ENCODE results near the gene MDFIC2.
"Not testable (repeated sequence)": the region's sequence is repeated elsewhere in the genome, so short reads cannot be mapped to it uniquely, and the experiment has no call there.

The MDFIC2 gene

DNA sequence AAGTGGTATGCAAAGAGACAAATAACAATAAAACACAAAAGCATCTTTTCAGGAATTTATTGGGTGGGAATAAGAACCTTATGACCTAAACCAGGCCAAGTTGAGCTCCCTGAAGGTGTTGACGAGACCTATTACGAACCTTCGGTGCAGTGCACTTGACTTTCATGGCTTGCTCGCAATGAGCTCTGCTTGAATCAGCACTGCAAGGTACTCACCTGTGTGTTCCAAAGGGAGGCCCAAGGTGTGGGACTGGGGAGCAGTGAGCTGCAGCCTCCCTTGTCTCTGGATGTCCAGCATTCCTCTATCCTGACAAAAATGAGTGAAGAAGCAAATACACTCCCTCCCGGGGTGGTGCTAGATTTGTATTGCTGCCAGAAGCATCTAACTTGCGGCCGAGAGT, at the start of gene MDFIC2:
Gene MDFIC2, minus strand, starts transcription at position 303 of the 400 bp plus-strand sequence. CDS start 665 bp downstream, outside the sequence.
- no peak for DNase-seq (ENCODE audit: low spot score)

DNA sequence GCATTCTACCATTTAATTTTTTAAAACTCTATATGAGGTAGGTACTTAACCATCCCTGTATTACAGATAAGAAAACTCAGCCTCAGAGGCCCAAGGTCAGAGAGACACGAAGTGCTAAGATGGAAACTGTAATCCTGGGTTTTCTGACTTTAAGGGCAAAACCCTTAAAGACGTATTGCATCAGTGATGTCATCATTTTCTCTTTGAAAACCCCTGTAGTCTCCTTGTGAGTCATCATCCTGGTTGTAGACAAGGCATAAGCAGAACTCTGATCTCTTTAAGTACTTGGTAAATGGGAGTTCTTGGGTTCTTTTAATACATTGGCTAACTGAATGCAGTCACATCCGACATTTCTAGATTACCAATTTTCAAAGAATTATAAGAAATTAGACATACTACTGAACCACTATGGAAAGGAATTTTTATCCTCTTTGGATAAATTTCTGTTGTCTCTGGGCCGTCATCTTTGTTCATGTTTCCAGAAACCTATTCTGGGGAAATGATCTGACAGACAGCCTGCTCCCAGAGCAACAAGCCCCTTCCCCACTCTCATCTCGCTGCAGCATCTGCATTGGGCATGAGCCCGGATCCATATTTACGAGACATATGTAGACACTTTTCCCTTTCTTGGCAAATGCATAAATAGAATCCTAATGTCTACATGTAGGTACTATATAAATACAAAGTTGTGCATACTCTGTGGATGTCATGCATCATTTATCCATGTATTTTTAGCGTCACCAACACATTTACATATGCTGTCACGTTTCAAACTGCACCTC, 48.7 kb upstream of the MDFIC2 start:
- DNase-seq (ENCODE audit: low spot score), result no peak

DNA sequence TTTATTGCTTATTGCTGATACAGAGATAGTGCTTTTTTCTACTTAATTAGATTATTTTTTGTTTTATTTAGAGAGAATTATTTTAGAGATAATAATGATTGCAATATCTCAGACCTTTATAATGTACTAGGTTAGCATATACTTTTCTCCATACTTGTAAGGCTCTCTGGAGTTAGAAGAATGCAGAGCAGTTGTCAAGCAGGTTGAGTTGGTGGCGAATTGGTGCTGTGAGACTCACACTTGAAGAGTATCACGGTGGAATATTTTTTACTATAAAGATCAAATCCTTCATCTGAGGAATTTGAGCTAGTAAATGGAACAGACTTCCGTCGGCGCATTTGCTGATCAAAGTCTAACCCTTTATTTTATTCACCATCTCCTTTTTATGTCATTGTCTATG, 47.3 kb upstream of the MDFIC2 start:
- no peak for DNase-seq (ENCODE audit: low spot score)

GRCh38 chr3:70358978-70359580, 46.6 kb upstream of the MDFIC2 start:
- DNase-seq (ENCODE audit: low spot score), result no peak

- no peak for DNase-seq (ENCODE audit: low spot score)
Measured at GRCh38 chr3:70352215-70352614, 39.8 kb upstream of the MDFIC2 start.

DNA sequence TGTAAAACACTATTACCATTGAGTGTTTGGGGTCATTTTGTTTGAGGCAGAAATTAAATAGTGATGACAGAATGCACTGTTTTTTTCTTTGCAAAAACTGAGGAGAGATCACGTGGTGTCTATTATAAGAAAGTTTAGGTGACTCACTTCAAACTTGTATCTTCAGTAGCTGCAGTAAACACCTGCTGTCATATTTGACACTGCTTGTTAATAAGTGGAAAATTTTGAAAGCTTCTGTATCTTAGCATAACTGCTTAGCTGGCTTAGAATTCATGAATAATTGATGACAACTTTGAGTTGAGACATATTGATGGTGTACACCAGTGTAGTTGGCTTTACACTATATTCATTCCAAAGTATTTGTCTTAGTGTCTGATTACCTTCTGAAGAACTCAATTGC, 29.7 kb upstream of the MDFIC2 start:
- no peak for DNase-seq (ENCODE audit: low spot score)

GRCh38 chr3:70336885-70337284, 24.4 kb upstream of the MDFIC2 start:
- not testable (repeated sequence) for DNase-seq (ENCODE audit: low spot score)

DNA sequence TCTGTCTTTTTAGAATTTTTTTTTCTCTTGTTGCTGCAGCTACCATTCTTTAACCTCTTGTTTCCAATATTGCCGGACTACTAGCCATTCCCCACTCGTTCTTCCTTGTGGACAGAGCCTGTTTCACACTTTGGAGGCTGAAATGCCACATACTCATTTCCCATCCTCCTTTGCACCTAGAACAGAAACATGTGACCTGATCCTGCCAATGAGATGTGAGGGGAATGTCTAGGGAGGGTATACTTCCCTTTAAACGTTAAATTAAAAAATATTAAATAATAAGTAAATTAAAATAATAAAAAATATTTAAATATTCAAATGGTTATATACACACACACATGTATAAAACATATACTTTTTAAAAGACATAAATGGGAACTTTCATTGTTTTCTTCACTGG, 20.6 kb upstream of the MDFIC2 start:
- DNase-seq (ENCODE audit: low spot score), result no peak

- DNase-seq (ENCODE audit: low spot score), result no peak
Measured at GRCh38 chr3:70315021-70315420, 2.6 kb upstream of the MDFIC2 start.

DNA sequence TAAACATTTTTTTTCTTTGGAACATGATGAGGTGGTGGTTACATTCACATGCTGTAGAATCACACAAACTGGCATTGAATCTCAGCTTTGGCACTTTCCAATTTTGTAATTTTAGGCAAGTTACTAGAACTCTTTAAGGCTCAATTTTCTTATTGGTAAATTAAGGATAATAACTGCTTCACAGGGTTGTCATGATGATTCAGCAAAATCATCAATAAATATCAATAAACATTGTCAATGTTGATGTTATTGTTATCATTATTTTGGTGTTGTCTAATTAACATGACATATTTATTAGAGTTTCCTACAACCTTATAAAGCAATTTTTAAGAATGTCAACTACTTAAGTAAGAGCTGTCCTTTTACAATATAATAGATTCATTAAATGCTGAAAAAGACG, 1.6 kb downstream of the MDFIC2 start:
- DNase-seq (ENCODE audit: low spot score), result no peak

DNA sequence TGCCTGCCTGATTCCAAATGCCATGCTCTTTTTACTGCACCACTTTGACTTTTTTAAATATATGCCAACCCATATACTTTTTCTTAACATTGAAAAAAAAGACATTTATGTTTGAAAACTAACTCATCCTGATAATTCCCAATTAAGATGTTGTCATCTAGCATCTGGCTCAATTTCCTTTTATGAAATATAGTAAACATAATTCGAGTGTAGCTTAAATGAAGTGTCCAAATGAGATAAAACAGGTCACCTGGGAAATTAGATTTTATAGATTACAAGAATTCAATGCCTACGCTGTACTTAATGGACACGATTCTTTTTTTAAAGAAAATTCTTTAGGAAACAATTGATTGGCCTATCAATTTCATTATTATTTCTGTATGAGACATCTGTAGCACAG, 2.8 kb downstream of the MDFIC2 start:
- no peak for DNase-seq (ENCODE audit: low spot score)

- no peak for DNase-seq (ENCODE audit: low spot score)
Measured at GRCh38 chr3:70308760-70309159, 3.7 kb downstream of the MDFIC2 start.

- DNase-seq (ENCODE audit: low spot score), result no peak
Measured at GRCh38 chr3:70306736-70307135, 5.7 kb downstream of the MDFIC2 start.

GRCh38 chr3:70298385-70298784, 14.1 kb downstream of the MDFIC2 start:
- DNase-seq (ENCODE audit: low spot score), result no peak

- no peak for DNase-seq (ENCODE audit: low spot score)
Measured at GRCh38 chr3:70291097-70291482, 21.3 kb downstream of the MDFIC2 start.

DNA sequence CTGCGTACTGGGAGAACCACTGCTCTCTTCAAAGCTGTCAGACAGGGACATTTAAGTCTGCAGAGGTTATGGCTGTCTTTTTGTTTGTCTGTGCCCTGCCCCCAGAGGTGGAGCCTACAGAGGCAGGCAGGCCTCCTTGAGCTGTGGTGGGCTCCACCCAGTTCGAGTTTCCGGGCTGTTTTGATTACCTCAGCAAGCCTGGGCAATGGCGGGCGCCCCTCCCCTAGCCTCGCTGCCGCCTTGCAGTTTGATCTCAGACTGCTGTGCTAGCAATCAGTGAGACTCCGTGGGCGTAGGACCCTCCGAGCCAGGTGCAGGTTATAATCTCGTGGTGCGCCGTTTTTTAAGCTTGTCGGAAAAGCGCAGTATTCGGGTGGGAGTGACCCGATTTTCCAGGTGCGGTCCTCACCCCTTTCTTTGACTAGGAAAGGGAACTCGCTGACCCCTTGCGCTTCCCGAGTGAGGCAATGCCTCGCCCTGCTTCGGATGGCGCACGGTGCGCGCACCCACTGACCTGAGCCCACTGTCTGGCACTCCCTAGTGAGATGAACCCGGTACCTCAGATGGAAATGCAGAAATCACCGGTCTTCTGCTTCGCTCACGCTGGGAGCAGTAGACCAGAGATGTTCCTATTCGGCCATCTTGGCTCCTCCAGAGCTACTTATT, 21.9 kb downstream of the MDFIC2 start:
- not testable (repeated sequence) for DNase-seq (ENCODE audit: low spot score)

GRCh38 chr3:70281663-70282062, 30.8 kb downstream of the MDFIC2 start:
- no peak for DNase-seq (ENCODE audit: low spot score)

DNA sequence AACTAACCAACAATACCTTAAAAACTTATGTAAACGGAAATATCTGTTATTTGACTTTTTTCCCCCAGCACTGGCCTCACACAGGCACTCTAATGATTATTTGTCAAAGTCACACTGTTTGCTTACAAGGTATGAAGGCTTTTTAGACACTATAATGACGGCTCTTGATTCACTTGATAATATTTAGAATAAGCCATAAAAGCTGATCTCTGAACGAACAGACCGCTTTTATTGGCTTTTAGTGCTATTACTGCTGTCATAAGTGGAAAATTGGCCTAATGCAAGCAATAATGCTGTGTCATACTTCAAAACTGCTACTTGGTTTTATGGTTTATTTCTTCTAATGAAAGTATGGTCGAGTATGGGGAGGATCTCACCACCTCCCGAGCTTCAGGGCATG, 35.1 kb downstream of the MDFIC2 start:
- no peak for DNase-seq (ENCODE audit: low spot score)

DNA sequence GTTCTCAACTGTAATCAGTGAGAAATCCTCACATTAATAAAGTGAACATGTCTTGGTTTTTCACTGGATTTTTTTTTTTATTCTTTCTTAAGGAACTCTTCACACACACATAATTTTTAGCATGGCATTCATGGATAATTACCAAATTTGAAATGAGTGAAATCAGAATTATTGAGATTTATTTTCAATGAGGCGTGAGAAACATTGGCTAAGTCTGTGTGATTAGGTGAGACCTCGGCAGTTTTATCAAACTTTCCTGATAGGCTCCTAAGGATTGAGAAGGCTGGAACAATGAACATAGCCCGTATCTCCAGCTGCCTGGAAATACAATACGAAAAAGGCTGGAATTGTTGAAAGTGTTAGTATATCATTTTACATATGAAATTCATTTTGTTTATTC, 35.5 kb downstream of the MDFIC2 start:
- no peak for DNase-seq (ENCODE audit: low spot score)

DNA sequence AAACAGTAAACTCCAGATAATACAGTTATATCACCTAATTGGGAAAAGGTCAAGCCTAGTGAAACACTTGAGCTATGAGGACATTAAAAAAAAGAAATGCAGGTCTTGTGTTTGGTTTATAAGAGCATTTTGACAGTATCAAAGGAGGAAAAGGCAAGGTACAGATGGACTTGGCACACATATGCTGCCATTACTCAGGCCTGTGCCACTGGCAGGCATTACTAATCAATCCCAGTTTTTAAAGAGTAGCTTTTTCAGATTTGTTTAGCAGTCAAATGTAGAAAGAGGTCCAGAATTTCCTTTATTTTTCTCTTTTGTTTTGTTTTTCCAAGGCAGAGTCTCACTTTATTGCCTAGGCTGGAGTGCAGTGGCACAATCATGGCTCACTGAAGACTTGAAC, 38.9 kb downstream of the MDFIC2 start:
- DNase-seq (ENCODE audit: low spot score), result no peak

GRCh38 chr3:70272798-70273197, 39.6 kb downstream of the MDFIC2 start:
- no peak for DNase-seq (ENCODE audit: low spot score)

GRCh38 chr3:70264122-70264780, 48.2 kb downstream of the MDFIC2 start:
- no peak for DNase-seq (ENCODE audit: low spot score)

- no peak for DNase-seq (ENCODE audit: low spot score)
Measured at GRCh38 chr3:70261283-70261682, 51.2 kb downstream of the MDFIC2 start.
